Lower leg skin (tissue), 3 donors: ENCODE measurements around the gene CLIP2.

Experiments
- CTCF ChIP-seq, 3 donors: fragments of 450-650 bp; IDR thresholded peaks; one replicate each; pipeline ENCODE4 v1.5.1; 2016; ENCODE audit warnings: antibody characterized with exemption in 3 of 3, mild to moderate bottlenecking in 3 of 3, moderate library complexity in 2 of 3
- POLR2A ChIP-seq, 2 donors: fragments of 450-650 bp; IDR thresholded peaks; one replicate each; pipeline ENCODE4 v1.6.1; 2016 to 2017; ENCODE audit warnings: antibody characterized with exemption in 2 of 2, mild to moderate bottlenecking in 1 of 2, moderate library complexity in 1 of 2

DNA sequence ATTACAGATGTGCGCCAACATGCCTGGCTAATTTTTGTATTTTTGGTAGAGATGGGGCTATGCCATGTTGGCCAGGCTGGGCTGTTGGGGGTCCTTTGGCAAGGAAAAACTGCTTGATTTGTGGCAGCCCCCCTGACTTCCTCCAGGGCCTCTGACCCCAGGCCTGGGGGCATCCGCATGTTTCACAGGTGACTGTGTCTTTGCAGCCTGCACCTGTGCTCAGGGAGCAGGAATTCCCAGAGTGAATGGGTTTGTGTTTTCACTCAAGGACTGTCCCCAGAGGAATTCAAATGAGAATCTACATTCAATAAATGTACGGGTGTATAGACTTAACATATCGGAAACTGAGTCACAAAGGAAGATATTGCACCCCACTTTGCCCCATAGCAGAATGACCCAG, 11.6 kb upstream of the CLIP2 start:
- TF ChIP-seq CTCF (IDR thresholded peaks at IDR 0.05) (no peak), POLR2A (IDR thresholded peaks at IDR 0.05) (no peak)
